ENCODE results near the gene EGF.
"Not testable (repeated sequence)": the region's sequence is repeated elsewhere in the genome, so short reads cannot be mapped to it uniquely, and the experiment has no call there.

The EGF gene

DNA sequence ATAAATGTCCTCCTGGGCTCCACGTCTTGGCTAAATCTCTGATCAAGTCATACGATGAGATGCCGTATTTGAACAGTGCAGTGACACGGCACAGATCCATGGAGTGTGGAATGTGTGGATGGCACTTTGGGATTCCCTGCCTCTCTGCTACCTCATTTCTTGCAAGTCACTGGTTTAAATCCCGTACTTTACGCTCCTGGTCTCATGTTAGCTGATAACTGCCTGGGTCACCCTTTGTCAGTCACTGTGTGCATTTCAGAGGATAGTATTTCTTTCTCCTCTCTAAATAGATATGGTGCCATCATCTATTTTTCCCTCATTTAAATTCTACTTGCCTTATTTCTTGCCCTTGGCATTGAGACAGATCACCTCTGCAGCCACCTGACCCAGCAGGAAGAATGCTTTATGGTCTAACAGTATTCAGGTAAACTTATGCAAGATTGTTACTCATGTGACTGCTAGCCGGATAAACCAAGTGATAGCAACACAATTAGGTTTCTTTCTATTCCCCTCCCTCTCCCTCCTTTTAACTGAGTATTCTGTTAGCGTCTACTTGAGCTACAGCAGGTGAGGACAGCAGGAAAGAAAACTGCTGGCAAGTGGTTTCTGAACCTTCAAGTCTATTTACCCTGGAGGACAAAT lies 2.8 kb downstream of the EGF start:
- DNase-seq (ENCODE audit: low spot score): no peak

DNA sequence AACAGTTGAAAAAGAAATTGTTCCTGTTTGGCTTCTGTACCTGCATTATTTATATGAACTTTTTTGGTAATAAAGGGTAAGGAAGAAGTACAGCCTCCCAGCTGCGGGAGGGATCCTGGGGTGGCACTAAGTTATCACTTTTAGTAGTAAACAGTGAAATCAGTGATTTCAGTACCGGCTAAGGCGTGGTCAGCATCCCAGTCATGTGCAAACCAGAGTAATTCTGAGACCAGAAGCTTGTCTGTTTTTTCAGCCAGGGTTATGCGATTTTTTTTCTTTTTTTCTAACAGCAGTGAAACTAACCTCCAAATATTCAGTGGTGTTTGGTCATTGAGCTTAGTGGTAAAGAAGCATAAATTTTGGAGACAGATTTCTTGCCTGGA lies 3.3 kb downstream of the EGF start:
- no peak for DNase-seq (ENCODE audit: low spot score)

DNA sequence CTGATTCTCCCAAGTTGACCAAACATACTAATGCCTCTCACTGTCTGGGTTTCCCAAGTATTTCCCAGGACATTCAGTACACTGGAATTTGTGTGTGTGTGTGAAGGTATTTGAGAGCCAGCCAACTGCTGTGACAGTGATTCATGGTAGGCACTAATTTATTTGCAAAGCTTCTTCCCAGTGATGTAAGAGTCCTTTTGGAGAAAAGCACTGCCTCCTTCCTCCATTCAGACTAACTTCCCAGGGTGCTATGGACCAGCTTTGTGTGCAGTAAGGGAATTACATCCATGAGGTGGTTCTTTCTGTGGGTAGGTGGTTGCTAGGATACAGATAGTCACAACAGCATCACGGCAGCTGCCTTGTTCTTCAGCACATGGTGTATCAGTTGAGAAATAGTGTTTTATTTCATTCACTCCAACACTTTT lies 8.7 kb downstream of the EGF start:
- DNase-seq (ENCODE audit: low spot score): no peak

DNA sequence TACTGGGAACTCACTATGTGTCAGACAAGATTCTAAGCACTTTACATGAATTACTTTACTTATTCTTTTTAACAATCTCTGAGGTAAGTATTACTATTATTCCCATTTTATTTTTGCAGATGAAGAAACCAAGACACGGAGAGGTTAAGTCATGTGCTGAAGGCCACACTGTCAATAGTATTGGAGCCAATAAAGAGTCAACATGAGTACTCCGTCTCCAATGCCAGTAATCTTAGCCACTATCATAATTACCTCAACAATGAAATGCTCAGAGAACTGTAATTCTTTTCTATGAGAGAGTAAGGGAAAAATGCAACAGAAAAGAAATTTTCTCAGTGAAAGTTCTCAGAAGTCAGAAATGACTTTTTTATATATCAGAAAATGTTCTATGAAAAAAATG lies 12.7 kb downstream of the EGF start:
- DNase-seq (ENCODE audit: low spot score): no peak

DNA sequence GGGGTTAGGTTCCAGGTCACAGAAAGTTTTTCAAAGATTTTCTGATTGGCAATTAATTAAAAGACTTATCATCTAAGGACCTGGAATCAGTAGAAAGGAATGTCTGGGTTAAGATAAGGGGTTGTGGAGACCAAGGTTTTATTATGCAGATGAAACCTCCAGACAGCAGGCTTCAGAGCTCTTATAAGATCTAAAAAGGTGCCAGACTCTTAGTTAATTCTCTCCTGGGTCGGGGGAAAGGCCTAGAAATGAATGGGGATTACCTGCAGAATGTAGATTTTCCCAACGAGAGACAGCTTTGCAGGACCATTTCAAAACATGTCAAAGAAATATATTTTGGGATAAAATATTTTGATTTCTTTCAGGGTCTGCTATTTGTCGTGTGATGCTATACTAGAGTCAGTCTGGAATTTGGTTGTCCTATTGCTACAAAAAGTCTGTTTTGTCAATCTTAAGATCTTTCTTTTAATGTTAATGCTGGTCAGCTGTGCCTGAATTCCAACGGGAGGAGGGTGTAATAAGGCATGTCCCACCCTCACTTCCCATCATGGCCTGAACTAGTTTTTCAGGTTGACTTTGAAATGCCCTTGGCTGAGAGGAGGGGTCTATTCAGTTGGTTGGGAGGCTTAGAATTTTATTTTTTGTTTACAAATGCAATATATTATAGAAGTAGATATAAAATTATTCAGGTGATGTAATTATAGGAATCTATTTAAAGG lies 15.8 kb downstream of the EGF start:
- no peak for DNase-seq (ENCODE audit: low spot score)

DNA sequence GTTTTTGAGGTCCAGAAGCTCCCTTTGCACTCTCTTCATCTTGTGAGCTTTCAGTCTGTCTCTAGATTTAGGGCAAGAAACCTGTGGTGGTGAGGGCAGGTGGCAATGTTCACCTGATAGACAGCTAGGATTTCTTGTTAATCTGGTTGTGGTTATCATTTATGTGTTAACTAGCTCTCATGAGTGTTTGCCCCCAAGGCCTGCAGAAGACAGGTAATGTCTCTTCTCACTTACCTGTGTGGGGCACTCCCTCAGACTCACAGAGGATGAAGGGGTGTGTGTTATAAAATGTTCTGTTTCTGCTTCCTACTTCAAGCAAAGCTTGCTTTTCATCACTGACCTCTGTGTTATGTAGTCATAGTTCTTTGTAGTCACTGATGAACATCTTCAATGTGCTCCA lies 17.8 kb downstream of the EGF start:
- no peak for DNase-seq (ENCODE audit: low spot score)

DNA sequence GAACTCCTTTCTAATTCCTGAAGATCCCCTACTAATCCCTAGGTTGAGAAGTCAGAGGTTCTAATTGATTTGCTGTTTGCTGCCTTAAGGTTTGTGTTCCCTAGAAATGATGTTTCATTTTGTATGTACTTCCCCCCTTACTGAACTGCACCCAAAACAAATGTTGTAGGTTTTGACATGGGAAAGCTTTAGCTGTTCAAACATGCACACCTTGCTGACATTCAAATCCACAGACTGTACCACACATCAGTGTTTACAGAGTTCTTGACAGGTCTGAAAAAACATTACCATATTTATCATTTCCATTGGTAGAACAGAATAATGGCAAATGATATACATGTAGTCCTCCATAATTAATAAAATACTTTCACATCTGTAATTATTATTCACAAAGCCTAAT lies 18.2 kb downstream of the EGF start:
- no peak for DNase-seq (ENCODE audit: low spot score)

DNA sequence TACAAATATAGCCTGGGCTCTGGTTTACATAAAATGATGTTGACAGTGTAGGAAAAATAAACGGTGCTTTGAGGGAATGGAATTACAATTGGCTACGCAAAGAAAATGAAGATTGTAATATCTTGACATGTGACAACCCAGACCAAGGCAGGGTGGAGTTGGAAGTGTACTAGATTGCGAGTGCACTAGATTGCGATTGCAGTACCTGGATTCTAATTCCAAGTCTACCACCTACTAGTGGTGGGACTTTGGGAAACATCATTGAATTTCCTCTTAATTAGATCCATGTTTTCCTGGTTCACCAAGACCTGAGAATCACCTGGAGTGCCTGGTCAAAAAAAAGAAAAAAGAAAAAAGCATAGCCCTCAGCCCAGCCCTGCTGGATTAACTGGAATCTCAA lies 18.6 kb downstream of the EGF start:
- no peak for DNase-seq (ENCODE audit: low spot score)

DNA sequence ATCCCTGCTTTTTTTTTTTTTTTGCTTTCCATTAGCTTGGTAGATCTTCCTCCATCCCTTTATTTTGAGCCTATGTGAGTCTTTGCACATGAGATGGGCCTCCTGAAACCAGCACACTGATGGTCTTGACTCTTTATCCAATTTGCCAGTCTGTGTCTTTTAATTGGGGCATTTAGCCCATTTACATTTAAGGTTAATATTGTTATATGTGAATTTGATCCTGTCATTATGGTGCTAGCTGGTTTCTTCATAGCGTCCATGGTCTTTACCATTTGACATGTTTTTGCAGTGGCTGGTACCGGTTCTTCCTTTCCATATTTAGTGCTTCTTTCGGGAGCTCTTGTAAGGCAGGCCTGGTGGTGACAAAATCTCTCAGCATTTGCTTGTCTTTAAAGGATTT lies 24.7 kb downstream of the EGF start:
- not testable (repeated sequence) for DNase-seq (ENCODE audit: low spot score)

DNA sequence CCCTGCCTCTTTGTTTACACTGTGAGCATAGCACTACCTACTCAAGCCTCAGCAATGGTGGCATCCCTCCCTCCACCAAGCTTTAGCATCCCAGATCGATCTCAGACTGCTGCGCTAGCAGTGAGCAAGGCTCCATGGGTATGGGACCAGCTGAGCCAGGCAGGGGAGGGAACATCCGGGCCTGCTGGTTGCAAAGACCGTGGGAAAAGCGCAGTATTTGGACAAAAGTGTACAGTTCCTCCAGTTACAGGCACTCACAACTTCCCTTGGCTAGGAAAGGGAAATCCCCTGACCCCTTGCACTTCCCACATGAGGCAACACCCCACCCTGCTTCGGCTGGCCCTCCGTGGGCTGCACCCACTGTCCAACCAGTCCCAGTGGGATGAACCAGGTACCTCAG lies 26.5 kb downstream of the EGF start:
- no peak for DNase-seq (ENCODE audit: low spot score)

DNA sequence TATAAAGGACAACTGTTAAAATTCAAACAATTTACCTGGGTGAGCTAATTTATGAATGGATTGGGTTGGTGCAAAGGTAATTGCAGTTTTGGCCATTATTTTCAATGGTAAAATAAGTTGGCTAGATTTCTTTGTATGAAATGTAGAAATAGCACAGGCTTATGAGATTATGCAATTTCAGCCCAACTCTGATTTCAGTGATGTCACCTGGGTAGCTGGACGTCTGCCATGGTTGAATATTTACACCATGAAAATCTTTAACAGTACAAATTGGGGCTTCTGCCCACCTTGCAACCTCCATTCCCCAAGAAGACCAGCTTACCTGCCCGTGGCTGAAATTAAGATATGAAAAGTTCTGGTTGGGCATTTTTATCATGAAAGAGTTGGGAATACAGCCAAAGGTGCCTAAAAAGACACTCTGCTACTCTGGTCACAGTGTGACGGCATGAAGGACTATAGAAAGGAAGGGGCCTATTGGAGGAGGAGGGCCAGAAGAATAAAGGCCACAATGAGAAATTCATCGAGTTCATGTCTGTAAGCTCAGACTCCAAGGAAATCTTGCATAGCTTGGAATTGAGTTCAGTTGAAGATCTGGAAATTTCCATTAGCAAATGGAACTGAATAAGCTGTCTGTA lies 29.7 kb downstream of the EGF start:
- DNase-seq (ENCODE audit: low spot score): no peak

DNA sequence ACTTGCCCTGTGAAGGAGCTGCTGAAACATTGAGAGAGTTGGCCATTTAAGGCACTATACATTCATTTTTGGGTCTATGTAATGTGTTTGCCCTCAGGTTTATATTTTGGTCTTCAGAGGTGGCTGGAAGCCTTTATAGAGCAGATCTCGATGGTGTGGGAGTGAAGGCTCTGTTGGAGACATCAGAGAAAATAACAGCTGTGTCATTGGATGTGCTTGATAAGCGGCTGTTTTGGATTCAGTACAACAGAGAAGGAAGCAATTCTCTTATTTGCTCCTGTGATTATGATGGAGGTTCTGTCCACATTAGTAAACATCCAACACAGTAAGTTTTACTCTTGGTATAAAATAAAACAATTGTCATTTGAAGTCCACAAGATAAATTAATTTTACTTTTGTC lies 31.1 kb downstream of the EGF start:
- DNase-seq (ENCODE audit: low spot score): no peak

DNA sequence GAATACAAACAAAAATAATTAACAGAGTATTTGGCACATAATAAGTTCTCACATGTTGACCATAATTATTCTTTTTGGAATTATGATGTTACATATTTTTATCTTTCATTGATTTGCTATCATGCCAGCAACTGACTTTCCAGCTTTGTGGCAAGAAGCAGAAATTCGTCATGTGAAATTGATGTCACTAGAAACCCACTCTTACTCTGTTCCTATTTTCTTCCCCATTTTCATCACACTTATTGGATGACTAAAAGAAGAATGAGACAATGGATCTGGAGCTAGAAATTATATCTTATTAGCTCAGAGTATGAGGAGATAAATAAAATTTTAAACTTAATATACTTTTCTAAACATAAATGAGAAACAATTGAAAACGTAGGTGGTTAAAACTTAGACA lies 31.9 kb downstream of the EGF start:
- DNase-seq (ENCODE audit: low spot score): no peak

DNA sequence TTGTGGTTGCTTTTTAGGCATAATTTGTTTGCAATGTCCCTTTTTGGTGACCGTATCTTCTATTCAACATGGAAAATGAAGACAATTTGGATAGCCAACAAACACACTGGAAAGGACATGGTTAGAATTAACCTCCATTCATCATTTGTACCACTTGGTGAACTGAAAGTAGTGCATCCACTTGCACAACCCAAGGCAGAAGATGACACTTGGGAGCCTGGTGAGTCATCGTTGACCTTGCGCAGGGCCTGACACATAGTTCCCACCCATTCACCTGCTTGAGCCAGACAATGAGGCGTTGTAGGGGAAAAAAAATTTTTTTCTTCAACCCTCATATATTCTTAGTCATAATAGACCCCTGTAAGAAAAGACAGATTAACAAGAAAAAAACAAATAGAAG lies 32.4 kb downstream of the EGF start:
- peak; percentile 22 for DNase-seq (ENCODE audit: low spot score)

DNA sequence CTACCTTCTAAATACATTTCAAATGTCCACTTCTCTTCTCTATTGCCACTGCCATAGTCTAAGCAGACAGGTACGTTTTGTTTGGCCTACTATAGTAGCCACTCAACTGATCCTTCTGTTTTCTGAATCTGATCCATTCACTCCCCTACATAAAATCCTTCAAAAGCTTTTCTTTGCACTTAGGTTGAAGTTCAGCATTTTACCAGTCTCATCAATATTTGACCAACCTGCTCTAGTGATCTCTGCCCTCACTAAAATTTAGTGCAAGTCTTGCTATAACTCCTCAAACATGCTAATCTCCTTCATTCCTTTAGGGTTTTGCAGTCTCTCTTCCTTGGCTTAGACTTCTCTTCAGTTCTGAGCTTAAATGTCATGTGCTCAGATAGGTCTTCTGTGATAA lies 33.4 kb downstream of the EGF start:
- no peak for DNase-seq (ENCODE audit: low spot score)

DNA sequence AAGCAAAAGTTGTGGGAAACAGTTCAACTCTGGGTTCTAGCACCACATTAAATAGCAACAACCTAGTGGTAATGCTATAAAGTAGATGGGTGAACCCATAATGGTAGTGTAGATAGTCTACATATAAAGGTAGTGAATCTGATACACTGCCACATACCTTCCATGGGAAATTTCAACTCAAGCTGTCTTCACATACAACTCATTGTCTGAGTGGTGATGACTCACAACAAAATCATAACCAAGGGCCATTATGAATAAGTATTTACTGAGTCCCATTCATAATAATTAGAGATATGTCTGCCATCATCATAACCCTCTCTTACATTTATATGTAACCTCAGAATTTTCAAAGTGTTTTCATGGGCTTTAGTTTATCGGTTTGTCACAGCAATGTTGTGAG lies 34.8 kb downstream of the EGF start:
- DNase-seq (ENCODE audit: low spot score): peak; percentile 21

DNA sequence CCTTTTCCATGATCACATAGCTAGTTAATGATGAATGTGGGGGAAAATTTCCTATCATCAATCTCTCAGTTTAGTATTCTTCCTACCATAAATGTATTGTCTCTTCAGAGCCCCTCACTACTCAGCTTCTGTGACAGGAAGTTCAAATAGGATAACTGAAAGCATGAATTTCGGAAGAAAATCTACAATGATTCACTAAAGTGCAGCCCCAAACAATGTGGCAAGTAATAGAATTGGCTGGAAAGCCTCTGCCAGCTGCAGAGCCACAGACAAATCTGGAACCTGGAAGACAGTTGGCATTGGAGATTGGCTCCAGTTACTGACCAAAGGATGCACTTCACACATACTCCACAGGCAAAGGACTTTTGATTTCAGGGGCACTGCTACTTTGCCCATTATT lies 35.2 kb downstream of the EGF start:
- no peak for DNase-seq (ENCODE audit: low spot score)

DNA sequence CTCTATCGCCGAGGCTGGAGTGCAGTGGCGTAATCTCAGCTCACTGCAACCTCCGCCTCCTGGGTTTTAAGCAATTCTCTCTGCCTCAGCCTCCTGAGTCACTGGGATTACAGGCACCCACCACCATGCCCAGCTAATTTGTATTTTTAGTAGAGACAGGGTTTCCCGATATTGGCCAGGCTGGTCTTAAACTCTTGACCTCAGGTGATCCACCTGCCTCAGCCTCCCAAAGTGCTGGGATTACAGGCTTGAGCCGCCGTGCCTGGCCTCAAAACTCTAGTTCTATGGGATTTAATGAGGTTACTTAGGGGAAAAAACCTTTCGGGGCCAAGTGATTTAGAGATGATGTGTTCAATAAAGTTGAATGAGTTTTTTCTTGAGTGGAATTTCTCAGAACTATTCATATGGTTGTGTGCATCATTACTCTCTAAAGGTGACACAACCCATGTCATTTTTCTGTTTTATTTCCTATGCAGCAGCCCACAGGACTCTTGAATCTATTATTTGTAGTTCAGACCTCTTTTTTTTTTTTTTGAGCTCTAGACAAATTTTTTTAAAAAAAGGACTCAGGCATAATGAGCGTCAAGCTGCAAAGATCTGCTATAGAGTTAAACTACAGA lies 36.5 kb downstream of the EGF start:
- DNase-seq (ENCODE audit: low spot score): not testable (repeated sequence)

DNA sequence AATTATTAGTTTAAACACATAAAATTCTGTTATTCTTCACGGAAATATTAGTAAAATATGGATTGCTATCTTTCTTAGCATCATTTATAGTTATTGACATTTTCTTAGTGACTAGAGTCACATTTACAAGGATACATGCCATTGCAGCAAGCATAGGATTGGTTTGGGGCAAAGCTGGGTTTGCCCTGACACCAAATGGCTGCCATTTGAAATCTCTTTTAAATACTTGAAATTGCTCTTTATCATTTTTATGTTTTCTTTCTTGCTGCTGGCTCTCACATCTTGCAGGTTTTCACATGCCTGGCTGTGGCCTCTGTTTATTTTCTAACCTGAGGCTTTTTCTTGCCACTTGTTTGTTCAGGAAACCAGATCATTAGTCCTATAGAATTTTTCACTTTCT lies 39.9 kb downstream of the EGF start:
- no peak for DNase-seq (ENCODE audit: low spot score)

DNA sequence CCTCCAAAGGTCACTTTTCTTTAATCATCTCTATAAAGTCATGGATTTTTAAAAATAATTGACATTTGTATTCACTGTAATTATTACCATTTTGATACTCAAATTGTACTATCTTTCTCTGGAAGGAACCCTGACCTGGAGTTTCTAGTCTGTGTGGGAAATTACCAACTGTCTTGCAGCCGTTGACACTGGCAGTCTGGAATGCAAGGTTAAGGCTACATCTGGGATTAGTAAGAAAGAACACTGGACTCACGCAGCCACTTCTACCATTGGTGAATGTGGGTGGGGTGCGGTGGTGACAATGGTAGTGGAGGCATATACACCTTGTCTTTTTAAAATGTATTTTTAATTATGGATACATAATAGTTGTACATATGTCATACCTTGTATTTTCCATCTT lies 40.9 kb downstream of the EGF start:
- DNase-seq (ENCODE audit: low spot score): no peak

DNA sequence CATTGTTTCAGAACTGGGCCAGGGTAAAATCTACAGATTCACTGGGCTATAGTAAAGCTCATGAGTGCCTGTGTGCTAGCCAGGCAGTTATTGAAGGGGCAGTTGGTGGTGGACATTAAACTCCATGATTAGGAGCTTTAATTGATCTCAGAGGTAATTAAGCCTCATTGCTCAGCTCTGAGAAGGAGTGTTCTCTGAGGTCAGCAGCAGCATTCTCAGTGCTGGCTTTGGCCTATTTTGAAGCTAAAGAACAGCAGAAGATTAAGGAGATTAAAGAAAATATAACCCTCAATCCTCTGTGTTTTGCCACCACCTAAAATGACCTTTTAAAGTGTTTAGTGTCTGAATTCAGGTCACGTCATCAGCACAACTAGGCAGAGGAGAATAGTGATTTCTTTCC lies 42.5 kb downstream of the EGF start:
- no peak for DNase-seq (ENCODE audit: low spot score)

DNA sequence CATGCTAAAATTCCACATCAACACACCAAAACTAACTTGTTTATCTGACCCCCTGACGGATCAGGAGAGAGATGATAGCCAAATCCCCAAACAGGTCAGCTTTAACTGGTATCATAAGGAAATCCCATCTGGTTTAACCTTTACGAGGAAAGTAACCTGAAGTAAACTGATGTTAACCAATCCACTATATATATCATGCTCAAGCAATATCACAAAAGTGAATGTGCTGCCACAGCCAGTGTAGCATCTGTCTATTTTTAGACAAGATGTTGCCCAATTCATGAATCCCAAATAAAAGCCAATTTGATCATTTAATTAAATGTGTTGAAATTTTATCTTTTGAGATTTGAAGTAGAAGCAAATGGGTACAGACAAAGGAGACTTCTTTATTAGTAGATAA lies 44.5 kb downstream of the EGF start:
- no peak for DNase-seq (ENCODE audit: low spot score)

DNA sequence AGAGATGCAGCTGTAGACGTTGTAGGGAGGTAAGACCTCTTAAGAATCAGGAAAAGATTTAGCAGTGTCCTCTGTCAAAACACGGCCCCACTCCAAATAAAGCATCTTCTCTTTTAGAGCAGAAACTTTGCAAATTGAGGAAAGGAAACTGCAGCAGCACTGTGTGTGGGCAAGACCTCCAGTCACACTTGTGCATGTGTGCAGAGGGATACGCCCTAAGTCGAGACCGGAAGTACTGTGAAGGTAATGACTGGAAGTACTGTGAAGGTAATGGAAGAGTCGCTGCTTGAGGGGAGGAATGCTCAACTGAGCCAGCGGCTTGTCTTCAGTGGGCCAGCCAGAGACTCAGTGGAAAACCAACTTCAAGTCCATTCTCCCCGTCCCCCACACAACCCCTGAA lies 46.5 kb downstream of the EGF start:
- DNase-seq (ENCODE audit: low spot score): no peak
